ENCODE measurements around the gene EIF5A. TPM values are rescaled to one million over a fixed set of nuclear protein-coding genes. Genes with fewer than 3 reads are reported as not detected.
A peak's percentile ranks its signal among the peaks of the same experiment; 100 is the strongest.

EIF5A gene
- total and polyA plus RNA-seq, 8 donors, result 213 to 622 (median 264) TPM

GRCh38 chr17:7348478-7349242, 41.2 kb downstream of the EIF5A start:
- Histone ChIP-seq H3K36me3 (peaks cover 0 to 37% of the 10 kb centered on the region in 2 donors), H3K4me3 (no peak overlapping the region), H3K4me1 (peaks cover 19 to 36% of the 10 kb centered on the region in 2 donors), H3K27me3 (peaks cover 0 to 6% of the 10 kb centered on the region in 2 donors), H3K27ac (no peak overlapping the region), H3K9me3 (no peaks in the 10 kb centered on the region)
- DNase-seq (peak in 1 of 4 donors; percentile 76), ATAC-seq (no peak)
- no peak for TF ChIP-seq CTCF (IDR thresholded peaks at IDR 0.05)
- intact Hi-C loops (cut with DNase I), result no loop called here

GRCh38 chr17:7351665-7352502, 44.5 kb downstream of the EIF5A start, which contains the start of gene KCTD11:
TSS of gene KCTD11 (plus strand) at chr17:7352162.
- intact Hi-C loops (cut with DNase I), result loop anchor here in 1 of 2 donors (10.0 kb wide), 1 partner anchor 83 kb away; the partner anchor contains the start of genes FGF11 and TMEM102
- ATAC-seq (peak; percentile 82), DNase-seq (peak; percentile 85 to 96 (median 90))
- peaks cover 0 to 20% of the 10 kb centered on the region in 2 donors for H3K36me3 ChIP-seq
- no peaks in the 10 kb centered on the region for H3K27me3 ChIP-seq
- peaks cover 19 to 58% of the 10 kb centered on the region in 2 donors for H3K4me1 ChIP-seq
- peak within 1 kb of the TSS; percentile 50 to 90 for H3K4me3 ChIP-seq
- no peak for TF ChIP-seq CTCF (IDR thresholded peaks at IDR 0.05)
- no peaks in the 10 kb centered on the region for H3K9me3 ChIP-seq
- H3K27ac ChIP-seq, result peak within 1 kb of the TSS; percentile 92 to 97

GRCh38 chr17:7352503-7352889, 45.1 kb downstream of the EIF5A start:
- Histone ChIP-seq H3K27me3 (no peaks in the 10 kb centered on the region), H3K9me3 (no peaks in the 10 kb centered on the region), H3K36me3 (peaks cover 0 to 14% of the 10 kb centered on the region in 2 donors), H3K4me1 (peaks cover 19 to 58% of the 10 kb centered on the region in 2 donors), H3K27ac (peak overlapping the region; percentile 92 to 97), H3K4me3 (peak overlapping the region; percentile 50 to 90)
- DNase-seq (no peak), ATAC-seq (no peak)
- peak in 1 of 2 donors; percentile 39 for TF ChIP-seq CTCF (IDR thresholded peaks at IDR 0.05)
- intact Hi-C loops (cut with DNase I), result loop anchor here in 1 of 2 donors (10.0 kb wide), 1 partner anchor 82 kb away; the partner anchor contains the start of genes FGF11 and TMEM102

- H3K4me1 ChIP-seq, result peaks cover 19 to 58% of the 10 kb centered on the region in 2 donors
- TF ChIP-seq CTCF (IDR thresholded peaks at IDR 0.05), result no peak
- peaks cover 0 to 8% of the 10 kb centered on the region in 2 donors for H3K36me3 ChIP-seq
- H3K27ac ChIP-seq, result peak overlapping the region in 1 of 2 donors; percentile 97
- ATAC-seq, result no peak
- peak overlapping the region in 1 of 2 donors; percentile 90 for H3K4me3 ChIP-seq
- H3K27me3 ChIP-seq, result no peaks in the 10 kb centered on the region
- H3K9me3 ChIP-seq, result no peaks in the 10 kb centered on the region
- peak in 1 of 4 donors; percentile 76 for DNase-seq
- intact Hi-C loops (cut with DNase I), result loop anchor here in 1 of 2 donors (10.0 kb wide), 1 partner anchor 82 kb away; the partner anchor contains the start of genes FGF11 and TMEM102
Observed at GRCh38 chr17:7352910-7353635, 45.6 kb downstream of the EIF5A start.

Data from left lung (tissue), 10 donors.